Measurements from ENCODE around the gene SYPL1. TPM values are rescaled to one million over a fixed set of nuclear protein-coding genes. Genes with fewer than 3 reads are reported as not detected.

Gene SYPL1
- total and polyA plus RNA-seq, 9 of the 15 experiments (the other 6 are each of a cell fraction or from before 2014, with no cell fraction given): 23.8 to 214 (median 70.2) TPM

DNA sequence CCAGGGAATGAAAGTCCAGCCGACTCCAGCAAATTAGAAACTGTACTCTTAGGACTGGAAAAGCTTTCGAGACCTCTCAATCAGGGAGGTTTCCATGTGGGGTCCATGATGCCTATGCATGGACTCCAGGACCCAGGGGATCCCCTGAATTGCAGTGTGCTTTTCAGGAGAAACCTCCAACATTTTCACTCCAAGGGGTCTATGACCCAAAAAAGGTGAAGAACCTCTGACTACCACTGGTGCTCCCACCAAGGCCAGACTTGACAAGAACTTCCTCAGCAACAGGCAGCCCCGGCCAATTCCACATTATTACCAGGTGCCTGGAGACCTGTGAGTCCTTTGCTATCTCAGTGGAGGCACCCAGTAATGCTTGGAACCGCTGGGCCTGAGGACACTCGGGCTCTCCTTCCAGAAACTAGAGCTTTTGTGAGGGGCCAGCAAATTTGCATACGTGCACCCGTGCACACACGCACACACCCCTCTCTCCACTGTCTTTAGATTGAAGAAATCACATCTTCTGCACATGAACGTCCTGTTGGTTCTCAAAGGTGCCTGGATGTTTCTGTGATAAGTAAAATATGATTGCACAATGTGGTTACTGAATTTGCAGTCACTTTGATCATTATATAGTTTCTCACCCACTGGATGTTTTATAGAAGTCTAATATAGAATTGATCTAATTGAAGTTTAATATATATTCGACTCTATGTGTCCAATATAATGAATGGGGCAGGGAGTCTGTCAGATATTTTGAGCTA is 54.7 kb downstream of the SYPL1 start:
- H3K27ac ChIP-seq (ENCODE audit: extremely low read depth, low read depth, low read length): no peak overlapping the region
- H3K9me3 ChIP-seq (replicated peaks; ENCODE audit: control insufficient read depth, insufficient read depth, low read depth, low read length): no peaks in the 10 kb centered on the region

More for the DNA sequence above, 54.7 kb downstream of the SYPL1 start:
- Histone ChIP-seq H3K79me2 (ENCODE audit: control insufficient read depth, insufficient read depth, low read length) (no peaks in the 10 kb centered on the region), H2AFZ (ENCODE audit: low read depth, low read length) (no peak overlapping the region), H3K9ac (ENCODE audit: insufficient read depth in 1 of 2, low read depth in 2 of 2, low read length in 2 of 2) (no peak overlapping the region), H3K36me3 (ENCODE audit: control insufficient read depth, insufficient read depth, low read length) (no peaks in the 10 kb centered on the region), H3K4me1 (replicated peaks in 1 of 2; ENCODE audit: control insufficient read depth in 2 of 2, insufficient read depth in 2 of 2, low read length in 2 of 2) (peaks cover 0 to 8% of the 10 kb centered on the region in 2 experiments; a peak in 2 of 5 replicates), H3K9me1 (ENCODE audit: control insufficient read depth, insufficient read depth, low read length) (no peaks in the 10 kb centered on the region), H3K4me3 (no peak overlapping the region), H3K27me3 (ENCODE audit: control insufficient read depth in 2 of 2, insufficient read depth in 2 of 2, low read length in 2 of 2) (peaks cover 34 to 74% of the 10 kb centered on the region in 2 experiments), H4K20me1 (replicated peaks; ENCODE audit: control insufficient read depth, insufficient read depth, low read length) (no peaks in the 10 kb centered on the region), H3K4me2 (ENCODE audit: insufficient read depth, low read length) (no peak overlapping the region)
- intact Hi-C loops (cut with micrococcal nuclease) (loop anchor here (1.0 kb wide), 2 partner anchors 96 to 109 kb away; no protein-coding TSS in a partner anchor), in situ Hi-C loops (cut with MboI) (loop anchor here (5.0 kb wide), 1 partner anchor 95 kb away; no protein-coding TSS in a partner anchor)
- ChIA-PET POLR2A (interaction anchor here (1.1 kb wide), 1 partner anchor 98 kb away, joined by 4 read pairs; no protein-coding TSS in a partner anchor), CTCF (ENCODE audit: low intra/inter-chr PET ratio) (interaction anchor here (0.9 to 4.7 kb wide), 5 partner anchors 16 to 109 kb away, joined by 4 to 125 read pairs (median 9); no protein-coding TSS in a partner anchor)
- WGBS (ENCODE audit: insufficient coverage, low coverage, missing lambda C conversion rate): 5% methylated on average over 10 of the region's 10 CpGs
- DNase-seq (ENCODE audit: extremely low read depth in 1 of 4, low spot score in 3 of 4): no peak
- no TSS peak for BruUV-seq (replicated peaks)
- ATAC-seq: peak; percentile 5; the same call in 1 of the 3 replicates
- TF ChIP-seq CEBPG (CRISPR knock-in tag; IDR thresholded peaks at IDR 0.05): no peak
- peak; percentile 43 to 46; a peak in 2 of 4 replicates for TF ChIP-seq CEBPG (tag; conservative IDR thresholded peaks at IDR 0.05 in 1 of 2, IDR thresholded peaks at IDR 0.05 in 1 of 2)
- TF ChIP-seq KDM4B (IDR thresholded peaks at IDR 0.05; ENCODE audit: borderline replicate concordance in 2 of 2, low read depth in 1 of 2): 0 out of 4 replicates have a peak, but pooled peaks of 1 of the 2 experiments have one; percentile 14
- TF ChIP-seq NEUROD1 (IDR thresholded peaks at IDR 0.05; ENCODE audit: borderline replicate concordance, low read depth, low read length, partially characterized antibody): peak; percentile 6
- 0 out of 2 replicates have a peak, but pooled peaks have one; percentile 10 for TF ChIP-seq CTBP1 (IDR thresholded peaks at IDR 0.05; ENCODE audit: borderline replicate concordance)
- 0 out of 2 replicates have a peak, but pooled peaks have one; percentile 11 for TF ChIP-seq L3MBTL2 (IDR thresholded peaks at IDR 0.05)
- no peak for TF ChIP-seq KLF6 (CRISPR knock-in tag; IDR thresholded peaks at IDR 0.05; ENCODE audit: borderline replicate concordance)
- peak; percentile 83 for TF ChIP-seq CEBPB (tag; IDR thresholded peaks at IDR 0.05)
- 0 out of 2 replicates have a peak, but pooled peaks have one; percentile 6 for TF ChIP-seq GABPB1 (CRISPR knock-in tag; IDR thresholded peaks at IDR 0.05)
- TF ChIP-seq ZNF184 (CRISPR knock-in tag; IDR thresholded peaks at IDR 0.05): no peak
- TF ChIP-seq, protein P1, sequence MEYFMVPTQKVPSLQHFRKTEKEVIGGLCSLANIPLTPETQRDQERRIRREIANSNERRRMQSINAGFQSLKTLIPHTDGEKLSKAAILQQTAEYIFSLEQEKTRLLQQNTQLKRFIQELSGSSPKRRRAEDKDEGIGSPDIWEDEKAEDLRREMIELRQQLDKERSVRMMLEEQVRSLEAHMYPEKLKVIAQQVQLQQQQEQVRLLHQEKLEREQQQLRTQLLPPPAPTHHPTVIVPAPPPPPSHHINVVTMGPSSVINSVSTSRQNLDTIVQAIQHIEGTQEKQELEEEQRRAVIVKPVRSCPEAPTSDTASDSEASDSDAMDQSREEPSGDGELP (CRISPR knock-in tag; IDR thresholded peaks at IDR 0.05; ENCODE audit: borderline replicate concordance): 0 out of 2 replicates have a peak, but pooled peaks have one; percentile 10
- TF ChIP-seq RNF2 (IDR thresholded peaks at IDR 0.05): peak; percentile 54; the same call in 1 of the 2 replicates
- TF ChIP-seq ESRRA (IDR thresholded peaks at IDR 0.05; ENCODE audit: borderline replicate concordance, low read depth): 0 out of 2 replicates have a peak, but pooled peaks have one; percentile 0
- 0 out of 2 replicates have a peak, but pooled peaks have one; percentile 5 for TF ChIP-seq ZKSCAN1 (IDR thresholded peaks at IDR 0.05; ENCODE audit: low read depth, low read length)
- no peak for TF ChIP-seq ZFP1 (CRISPR knock-in tag; IDR thresholded peaks at IDR 0.05)
- 0 out of 2 replicates have a peak, but pooled peaks have one; percentile 41 for TF ChIP-seq GTF2E2 (tag; IDR thresholded peaks at IDR 0.05)
- FAIRE-seq: no peak

Data from K562 (cell line).